ENCODE results near the gene PDS5B.

Gene PDS5B

DNA sequence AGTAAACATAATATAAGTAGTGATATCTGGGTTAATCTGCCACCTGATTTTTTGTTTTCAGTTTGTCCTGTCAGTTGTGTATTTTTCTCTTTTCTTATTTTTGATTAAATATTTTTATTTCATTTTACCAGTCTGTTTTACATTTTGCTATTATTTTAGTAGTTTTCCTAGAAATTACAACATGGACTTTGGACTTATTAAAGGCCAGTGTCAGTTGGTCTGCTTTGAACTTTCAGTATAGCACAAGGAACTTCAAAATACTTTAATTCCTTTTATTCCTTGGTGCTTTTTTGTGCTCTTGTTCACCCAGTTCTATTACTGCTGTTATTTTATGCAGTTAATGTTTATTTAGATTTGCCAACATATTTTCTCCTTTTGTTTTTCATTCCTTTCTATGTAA, 149.6 kb downstream of the PDS5B start:
- H3K4me3 ChIP-seq (ENCODE audit: low read depth, low read length) = no peak overlapping the region
- TF ChIP-seq, protein P1, sequence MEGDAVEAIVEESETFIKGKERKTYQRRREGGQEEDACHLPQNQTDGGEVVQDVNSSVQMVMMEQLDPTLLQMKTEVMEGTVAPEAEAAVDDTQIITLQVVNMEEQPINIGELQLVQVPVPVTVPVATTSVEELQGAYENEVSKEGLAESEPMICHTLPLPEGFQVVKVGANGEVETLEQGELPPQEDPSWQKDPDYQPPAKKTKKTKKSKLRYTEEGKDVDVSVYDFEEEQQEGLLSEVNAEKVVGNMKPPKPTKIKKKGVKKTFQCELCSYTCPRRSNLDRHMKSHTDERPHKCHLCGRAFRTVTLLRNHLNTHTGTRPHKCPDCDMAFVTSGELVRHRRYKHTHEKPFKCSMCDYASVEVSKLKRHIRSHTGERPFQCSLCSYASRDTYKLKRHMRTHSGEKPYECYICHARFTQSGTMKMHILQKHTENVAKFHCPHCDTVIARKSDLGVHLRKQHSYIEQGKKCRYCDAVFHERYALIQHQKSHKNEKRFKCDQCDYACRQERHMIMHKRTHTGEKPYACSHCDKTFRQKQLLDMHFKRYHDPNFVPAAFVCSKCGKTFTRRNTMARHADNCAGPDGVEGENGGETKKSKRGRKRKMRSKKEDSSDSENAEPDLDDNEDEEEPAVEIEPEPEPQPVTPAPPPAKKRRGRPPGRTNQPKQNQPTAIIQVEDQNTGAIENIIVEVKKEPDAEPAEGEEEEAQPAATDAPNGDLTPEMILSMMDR (IDR thresholded peaks at IDR 0.05; ENCODE audit: low read depth, low read length) = no peak

DNA sequence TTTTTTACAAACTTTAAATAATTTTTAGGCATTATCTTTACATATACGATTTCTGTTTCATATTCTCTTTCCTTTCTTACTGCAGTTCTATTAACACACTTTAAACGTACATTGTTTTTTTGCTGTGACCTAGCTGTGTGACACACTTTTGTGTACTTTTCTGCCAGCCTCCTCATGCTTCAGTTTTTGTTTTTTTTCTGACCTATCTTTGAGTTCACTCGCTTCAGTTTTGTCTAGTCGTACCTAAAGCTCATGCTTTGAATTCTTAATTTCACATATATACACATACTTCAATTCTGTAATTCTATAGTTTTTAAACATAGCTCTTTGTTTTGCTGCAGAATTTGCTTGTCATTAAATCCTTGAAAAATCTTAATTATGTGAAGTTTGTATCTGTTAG, 150.4 kb downstream of the PDS5B start:
- TF ChIP-seq, protein P1 (IDR thresholded peaks at IDR 0.05; ENCODE audit: low read depth, low read length) = no peak
- H3K4me3 ChIP-seq (ENCODE audit: low read depth, low read length) = no peak overlapping the region

GRCh38 chr13:32737111-32737571, 150.9 kb downstream of the PDS5B start:
- TF ChIP-seq, protein P1 (IDR thresholded peaks at IDR 0.05; ENCODE audit: low read depth, low read length) = no peak
- no peak overlapping the region for H3K4me3 ChIP-seq (ENCODE audit: low read depth, low read length)

DNA sequence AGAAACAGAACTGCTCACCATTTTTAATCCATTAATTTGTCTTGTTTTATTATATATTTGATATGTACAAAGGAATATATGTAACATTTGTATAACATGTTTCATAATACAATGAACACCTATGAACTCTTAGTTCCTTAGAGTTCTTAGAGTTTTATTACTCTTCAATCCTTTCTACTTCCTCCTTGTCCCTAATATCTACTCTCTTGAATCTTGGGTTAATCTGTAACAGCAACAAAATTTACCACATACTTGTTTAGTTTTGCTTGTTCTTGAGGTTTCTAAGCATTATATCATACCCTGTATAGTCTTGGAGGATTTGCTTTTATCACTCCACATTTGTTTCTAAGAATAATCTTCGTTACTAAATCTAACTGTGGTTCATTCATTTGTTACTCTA, 151.4 kb downstream of the PDS5B start:
- TF ChIP-seq, protein P1 (IDR thresholded peaks at IDR 0.05; ENCODE audit: low read depth, low read length) = no peak
- no peak overlapping the region for H3K4me3 ChIP-seq (ENCODE audit: low read depth, low read length)

- no peak overlapping the region for H3K4me3 ChIP-seq (ENCODE audit: low read depth, low read length)
- TF ChIP-seq, protein P1 (IDR thresholded peaks at IDR 0.05; ENCODE audit: low read depth, low read length) = no peak
These were observed 159.3 kb downstream of the PDS5B start for GRCh38 chr13:32745509-32745908.

DNA sequence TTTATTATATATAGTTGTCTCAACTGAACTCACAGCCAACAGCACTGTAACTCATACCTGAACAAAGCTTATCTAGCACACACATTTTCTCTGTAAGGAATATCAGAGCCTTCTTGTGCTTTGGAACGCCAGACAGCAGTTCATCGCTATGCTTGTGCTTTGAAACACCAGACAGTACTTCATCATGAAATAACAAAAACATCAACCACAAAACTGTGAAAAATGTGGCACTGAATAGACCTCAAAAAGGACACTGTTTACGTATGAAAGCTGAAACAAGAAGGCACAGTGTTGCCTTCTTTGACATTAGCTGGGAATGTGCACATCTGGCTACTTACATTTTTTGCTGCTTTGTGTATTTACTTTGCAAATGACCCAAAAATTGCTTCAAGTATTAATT, 160.2 kb downstream of the PDS5B start:
- TF ChIP-seq, protein P1 (IDR thresholded peaks at IDR 0.05; ENCODE audit: low read depth, low read length) = no peak
- no peak overlapping the region for H3K4me3 ChIP-seq (ENCODE audit: low read depth, low read length)

- TF ChIP-seq, protein P1 (IDR thresholded peaks at IDR 0.05; ENCODE audit: low read depth, low read length) = no peak
- H3K4me3 ChIP-seq (ENCODE audit: low read depth, low read length) = no peak overlapping the region
These were observed 162.1 kb downstream of the PDS5B start for GRCh38 chr13:32748305-32748704.
